Activated CD4-positive, alpha-beta T cell treated with anti-CD3 and anti-CD28 coated beads, Interleukin-2, amount 10 ng/mL, durations not matched to agents 24 days and 14 days (primary cell): Measurements from ENCODE around the gene RBSN. TPM values are rescaled to one million over a fixed set of nuclear protein-coding genes. Genes with fewer than 3 reads are reported as not detected.

Experiments used
- DNase-seq: peaks from one replicate; pipeline ENCODE4 v3.0.0; 2022
- H3K27ac Mint-ChIP-seq: one replicate; pipeline ENCODE4 v1.8.0; 2022; ENCODE audit warnings: mild to moderate bottlenecking, mixed read lengths
- H3K27me3 Mint-ChIP-seq: one replicate; pipeline ENCODE4 v1.8.0; 2022; ENCODE audit warnings: mixed read lengths
- H3K36me3 Mint-ChIP-seq: one replicate; pipeline ENCODE4 v1.8.0; 2022; ENCODE audit warnings: low read depth, mild to moderate bottlenecking, mixed read lengths
- H3K4me1 Mint-ChIP-seq: one replicate; pipeline ENCODE4 v1.8.0; 2021; ENCODE audit warnings: mixed read lengths
- H3K4me3 Mint-ChIP-seq: one replicate; pipeline ENCODE4 v1.8.0; 2022; ENCODE audit warnings: mild to moderate bottlenecking, moderate library complexity, mixed read lengths
- H3K9me3 Mint-ChIP-seq: one replicate; pipeline ENCODE4 v1.8.0; 2021; ENCODE audit warnings: mixed read lengths
- intact Hi-C: fragments of 100-400 bp; cut with micrococcal nuclease; formaldehyde crosslinking; loops from one replicate; pipeline ENCODE4 v1.15.1; 2023
- total RNA-seq: library from RNA; stranded (reverse); gene quantifications from 2 replicates; pipeline ENCODE4 v1.2.3, GENCODE V29; 2022

RBSN gene
- total RNA-seq, 1 donor from 2014 or later, result 15.0 TPM

- intact Hi-C loops, result no loop called here
- Mint-ChIP-seq H3K36me3 (no peaks in the 10 kb centered on the region), H3K27ac (no peak overlapping the region), H3K4me1 (peaks cover 8% of the 10 kb centered on the region), H3K27me3 (peaks cover 20% of the 10 kb centered on the region), H3K9me3 (no peaks in the 10 kb centered on the region), H3K4me3 (no peak overlapping the region)
- DNase-seq, result no peak
Observed at GRCh38 chr3:15112011-15112410, 13.1 kb upstream of the RBSN start.

GRCh38 chr3:15110206-15110605, 11.3 kb upstream of the RBSN start:
- no peaks in the 10 kb centered on the region for H3K36me3 Mint-ChIP-seq
- H3K9me3 Mint-ChIP-seq, result no peaks in the 10 kb centered on the region
- peaks cover 8% of the 10 kb centered on the region for H3K4me1 Mint-ChIP-seq
- no peak overlapping the region for H3K27ac Mint-ChIP-seq
- H3K27me3 Mint-ChIP-seq, result peaks cover 23% of the 10 kb centered on the region
- DNase-seq, result no peak
- no peak overlapping the region for H3K4me3 Mint-ChIP-seq
- intact Hi-C loops, result no loop called here

GRCh38 chr3:15108869-15109268, 9.9 kb upstream of the RBSN start:
- intact Hi-C loops, result loop anchor here (1.0 to 5.0 kb wide), 4 partner anchors 158 to 1138 kb away; no protein-coding TSS in a partner anchor
- H3K36me3 Mint-ChIP-seq, result no peaks in the 10 kb centered on the region
- no peak overlapping the region for H3K27ac Mint-ChIP-seq
- H3K4me3 Mint-ChIP-seq, result no peak overlapping the region
- H3K9me3 Mint-ChIP-seq, result no peaks in the 10 kb centered on the region
- no peak for DNase-seq
- peaks cover 8% of the 10 kb centered on the region for H3K4me1 Mint-ChIP-seq
- H3K27me3 Mint-ChIP-seq, result peaks cover 17% of the 10 kb centered on the region

- Mint-ChIP-seq H3K9me3 (no peaks in the 10 kb centered on the region), H3K4me3 (no peak overlapping the region), H3K27ac (no peak overlapping the region), H3K36me3 (no peaks in the 10 kb centered on the region), H3K4me1 (peaks cover 8% of the 10 kb centered on the region), H3K27me3 (peaks cover 16% of the 10 kb centered on the region)
- intact Hi-C loops, result loop anchor here (1.0 to 5.0 kb wide), 4 partner anchors 159 to 1139 kb away; no protein-coding TSS in a partner anchor
- DNase-seq, result peak; percentile 92
Observed at GRCh38 chr3:15108082-15108545, 9.2 kb upstream of the RBSN start.

GRCh38 chr3:15107075-15107947, 8.4 kb upstream of the RBSN start:
- peaks cover 14% of the 10 kb centered on the region for H3K27me3 Mint-ChIP-seq
- DNase-seq, result no peak
- peaks cover 8% of the 10 kb centered on the region for H3K4me1 Mint-ChIP-seq
- no peak overlapping the region for H3K27ac Mint-ChIP-seq
- H3K4me3 Mint-ChIP-seq, result no peak overlapping the region
- no peaks in the 10 kb centered on the region for H3K36me3 Mint-ChIP-seq
- no peaks in the 10 kb centered on the region for H3K9me3 Mint-ChIP-seq
- intact Hi-C loops, result loop anchor here (5.0 kb wide), 2 partner anchors 160 to 1140 kb away; no protein-coding TSS in a partner anchor

GRCh38 chr3:15102836-15103235, 3.9 kb upstream of the RBSN start:
- H3K27me3 Mint-ChIP-seq, result peaks cover 9% of the 10 kb centered on the region
- no peak overlapping the region for H3K27ac Mint-ChIP-seq
- intact Hi-C loops, result no loop called here
- H3K36me3 Mint-ChIP-seq, result peaks cover 6% of the 10 kb centered on the region
- H3K4me3 Mint-ChIP-seq, result no peak overlapping the region
- peaks cover 25% of the 10 kb centered on the region for H3K4me1 Mint-ChIP-seq
- no peak for DNase-seq
- no peaks in the 10 kb centered on the region for H3K9me3 Mint-ChIP-seq

- H3K4me1 Mint-ChIP-seq, result peaks cover 24% of the 10 kb centered on the region
- no peak overlapping the region for H3K4me3 Mint-ChIP-seq
- intact Hi-C loops, result no loop called here
- no peak overlapping the region for H3K27ac Mint-ChIP-seq
- H3K36me3 Mint-ChIP-seq, result peaks cover 7% of the 10 kb centered on the region
- DNase-seq, result no peak
- H3K27me3 Mint-ChIP-seq, result peaks cover 7% of the 10 kb centered on the region
- no peaks in the 10 kb centered on the region for H3K9me3 Mint-ChIP-seq
Observed at GRCh38 chr3:15102256-15102655, 3.3 kb upstream of the RBSN start.

- peak overlapping the region; percentile 90 for H3K4me3 Mint-ChIP-seq
- no peaks in the 10 kb centered on the region for H3K9me3 Mint-ChIP-seq
- peak overlapping the region; percentile 93 for H3K27ac Mint-ChIP-seq
- H3K4me1 Mint-ChIP-seq, result peaks cover 29% of the 10 kb centered on the region
- DNase-seq, result no peak
- no peaks in the 10 kb centered on the region for H3K27me3 Mint-ChIP-seq
- intact Hi-C loops, result loop anchor here (1.0 to 2.0 kb wide), 5 partner anchors 34 to 925 kb away; partner anchors contain the start of genes CAPN7, CCDC174 and MRPS25
- H3K36me3 Mint-ChIP-seq, result peaks cover 24% of the 10 kb centered on the region
Observed at GRCh38 chr3:15099364-15100098, 583 bp upstream of the RBSN start.

- Mint-ChIP-seq H3K4me1 (peaks cover 29% of the 10 kb centered on the region), H3K4me3 (peak overlapping the region; percentile 90), H3K9me3 (no peaks in the 10 kb centered on the region), H3K36me3 (peaks cover 33% of the 10 kb centered on the region), H3K27ac (peak overlapping the region; percentile 93), H3K27me3 (no peaks in the 10 kb centered on the region)
- intact Hi-C loops, result loop anchor here (1.0 to 2.0 kb wide), 4 partner anchors 150 to 923 kb away; partner anchors contain the start of gene CCDC174
- DNase-seq, result peak; percentile 82
Observed at GRCh38 chr3:15097891-15098290, 1.1 kb downstream of the RBSN start.

GRCh38 chr3:15096046-15096445, 2.9 kb downstream of the RBSN start:
- H3K4me3 Mint-ChIP-seq, result no peak overlapping the region

GRCh38 chr3:15094187-15094875, 4.6 kb downstream of the RBSN start:
- DNase-seq, result no peak
- Mint-ChIP-seq H3K36me3 (peaks cover 44% of the 10 kb centered on the region), H3K9me3 (no peaks in the 10 kb centered on the region), H3K4me1 (peaks cover 19% of the 10 kb centered on the region), H3K4me3 (no peak overlapping the region), H3K27me3 (no peaks in the 10 kb centered on the region), H3K27ac (no peak overlapping the region)
- intact Hi-C loops, result no loop called here

More at GRCh38 chr3:15096046-15096445, 2.9 kb downstream of the RBSN start:
- intact Hi-C loops, result no loop called here
- peaks cover 24% of the 10 kb centered on the region for H3K4me1 Mint-ChIP-seq
- H3K27me3 Mint-ChIP-seq, result no peaks in the 10 kb centered on the region
- peaks cover 36% of the 10 kb centered on the region for H3K36me3 Mint-ChIP-seq
- no peak for DNase-seq
- H3K27ac Mint-ChIP-seq, result no peak overlapping the region
- no peaks in the 10 kb centered on the region for H3K9me3 Mint-ChIP-seq

GRCh38 chr3:15092686-15093085, 6.3 kb downstream of the RBSN start:
- peaks cover 39% of the 10 kb centered on the region for H3K36me3 Mint-ChIP-seq
- H3K4me1 Mint-ChIP-seq, result peaks cover 6% of the 10 kb centered on the region
- no peak overlapping the region for H3K4me3 Mint-ChIP-seq
- no peaks in the 10 kb centered on the region for H3K9me3 Mint-ChIP-seq
- intact Hi-C loops, result no loop called here
- no peak overlapping the region for H3K27ac Mint-ChIP-seq
- no peaks in the 10 kb centered on the region for H3K27me3 Mint-ChIP-seq
- no peak for DNase-seq

GRCh38 chr3:15091575-15091974, 7.4 kb downstream of the RBSN start:
- peaks cover 45% of the 10 kb centered on the region for H3K36me3 Mint-ChIP-seq
- DNase-seq, result no peak
- no peaks in the 10 kb centered on the region for H3K9me3 Mint-ChIP-seq
- intact Hi-C loops, result no loop called here
- peaks cover 4% of the 10 kb centered on the region for H3K4me1 Mint-ChIP-seq
- no peak overlapping the region for H3K4me3 Mint-ChIP-seq
- H3K27me3 Mint-ChIP-seq, result no peaks in the 10 kb centered on the region
- H3K27ac Mint-ChIP-seq, result no peak overlapping the region
